22Rv1 (cell line): ENCODE measurements around the gene ZNF569.

Experiments used
- H3K27ac ChIP-seq: fragments of 450-650 bp; 2 replicates; pipeline ENCODE4 v1.5.1; 2017
- ZFX ChIP-seq: fragments of 450-650 bp; IDR thresholded peaks from 2 replicates; pipeline ENCODE4 v1.6.1; 2017; ENCODE audit warnings: antibody characterized with exemption, borderline replicate concordance
- TF ChIP-seq, protein P1 (sequence below): fragments of 450-650 bp; IDR thresholded peaks from 2 replicates; pipeline ENCODE4 v1.5.1; 2017; ENCODE audit warnings: mild to moderate bottlenecking

ZNF569 gene

DNA sequence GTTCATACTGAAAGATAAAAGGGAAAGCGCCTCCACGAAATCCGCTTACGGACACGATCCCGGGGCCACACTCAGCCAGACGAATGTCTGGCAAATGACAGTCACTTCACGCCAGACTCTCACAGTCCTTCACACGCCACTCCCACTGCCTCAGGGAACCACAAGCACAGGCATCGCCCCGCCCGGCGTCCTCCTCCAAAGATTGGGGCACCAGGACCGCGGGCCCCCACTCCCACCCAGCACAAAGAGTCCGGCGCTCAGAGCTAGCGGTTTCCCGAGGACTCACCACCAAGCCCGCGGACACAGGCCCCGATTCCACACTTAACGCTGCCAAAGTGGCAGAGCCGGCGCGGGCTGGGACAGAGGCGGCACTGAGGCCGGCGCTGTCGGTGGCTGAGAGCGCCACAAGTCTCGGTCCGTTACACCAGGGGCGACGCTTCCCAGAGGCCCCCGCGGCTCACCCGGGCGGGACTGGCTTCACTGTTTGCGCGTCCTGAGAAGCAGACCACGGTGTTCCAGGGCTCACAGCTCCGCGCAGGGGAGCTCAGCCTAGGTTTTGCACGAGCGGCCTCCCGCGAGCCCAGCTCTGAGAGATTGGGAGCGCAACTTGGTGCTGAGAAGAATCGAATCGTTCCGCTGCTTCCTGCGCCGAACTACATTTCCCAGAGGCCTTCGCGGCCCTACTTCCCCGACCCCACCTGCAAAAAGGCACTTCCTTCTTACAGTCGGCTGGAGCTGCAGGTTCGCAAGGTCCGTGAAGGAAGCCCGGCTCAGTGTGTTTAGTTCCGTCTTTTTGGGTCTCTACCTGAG, at the start of gene ZNF569:
ZNF569 (minus strand) TSS at position 647 of the 810 bp plus-strand sequence. CDS start 22,523 bp downstream, outside the sequence.
- H3K27ac ChIP-seq: peak within 1 kb of the TSS; percentile 95
- no peak for TF ChIP-seq ZFX
- TF ChIP-seq, protein P1, sequence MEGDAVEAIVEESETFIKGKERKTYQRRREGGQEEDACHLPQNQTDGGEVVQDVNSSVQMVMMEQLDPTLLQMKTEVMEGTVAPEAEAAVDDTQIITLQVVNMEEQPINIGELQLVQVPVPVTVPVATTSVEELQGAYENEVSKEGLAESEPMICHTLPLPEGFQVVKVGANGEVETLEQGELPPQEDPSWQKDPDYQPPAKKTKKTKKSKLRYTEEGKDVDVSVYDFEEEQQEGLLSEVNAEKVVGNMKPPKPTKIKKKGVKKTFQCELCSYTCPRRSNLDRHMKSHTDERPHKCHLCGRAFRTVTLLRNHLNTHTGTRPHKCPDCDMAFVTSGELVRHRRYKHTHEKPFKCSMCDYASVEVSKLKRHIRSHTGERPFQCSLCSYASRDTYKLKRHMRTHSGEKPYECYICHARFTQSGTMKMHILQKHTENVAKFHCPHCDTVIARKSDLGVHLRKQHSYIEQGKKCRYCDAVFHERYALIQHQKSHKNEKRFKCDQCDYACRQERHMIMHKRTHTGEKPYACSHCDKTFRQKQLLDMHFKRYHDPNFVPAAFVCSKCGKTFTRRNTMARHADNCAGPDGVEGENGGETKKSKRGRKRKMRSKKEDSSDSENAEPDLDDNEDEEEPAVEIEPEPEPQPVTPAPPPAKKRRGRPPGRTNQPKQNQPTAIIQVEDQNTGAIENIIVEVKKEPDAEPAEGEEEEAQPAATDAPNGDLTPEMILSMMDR: no peak

DNA sequence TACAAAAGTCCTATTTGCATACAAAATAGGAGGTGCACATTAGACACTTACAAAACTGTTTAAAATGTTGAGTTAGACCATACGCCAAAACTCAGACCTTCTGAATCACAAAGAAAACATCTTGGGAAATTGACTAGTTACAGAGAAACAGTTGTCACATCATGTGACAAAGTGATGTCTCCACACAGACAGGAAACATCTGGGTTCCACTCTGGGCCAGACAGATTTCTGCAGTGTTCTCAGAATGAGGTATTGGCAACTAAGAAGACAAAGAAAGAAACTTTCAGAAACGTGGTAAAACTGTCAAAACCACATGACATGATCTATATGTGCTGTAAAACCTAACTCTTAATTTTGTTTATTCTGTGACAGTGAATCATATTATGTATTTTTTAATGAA, 46.2 kb upstream of the ZNF569 start:
- no peak overlapping the region for H3K27ac ChIP-seq
- TF ChIP-seq ZFX: no peak
- TF ChIP-seq, protein P1: no peak

DNA sequence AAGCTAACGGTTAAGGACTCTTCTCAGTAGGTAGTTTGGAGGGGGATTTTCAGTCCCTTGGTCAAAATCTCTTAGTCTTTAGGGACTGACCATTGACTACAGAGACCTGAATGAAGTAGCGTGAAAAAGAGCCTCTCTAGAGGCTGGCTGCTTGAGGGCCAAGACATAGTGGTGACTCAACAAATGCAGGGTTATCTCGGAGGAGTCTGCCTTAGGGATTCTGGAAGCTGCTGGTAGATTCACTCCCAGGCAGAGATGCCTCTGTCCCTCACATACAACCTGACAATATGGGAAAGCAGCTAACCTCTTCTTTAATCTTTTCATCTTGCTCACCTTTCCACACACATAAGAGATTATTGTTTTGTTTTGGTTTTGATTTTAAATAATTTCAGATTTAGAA, 44.6 kb upstream of the ZNF569 start:
- TF ChIP-seq, protein P1: no peak
- no peak for TF ChIP-seq ZFX
- H3K27ac ChIP-seq: no peak overlapping the region

DNA sequence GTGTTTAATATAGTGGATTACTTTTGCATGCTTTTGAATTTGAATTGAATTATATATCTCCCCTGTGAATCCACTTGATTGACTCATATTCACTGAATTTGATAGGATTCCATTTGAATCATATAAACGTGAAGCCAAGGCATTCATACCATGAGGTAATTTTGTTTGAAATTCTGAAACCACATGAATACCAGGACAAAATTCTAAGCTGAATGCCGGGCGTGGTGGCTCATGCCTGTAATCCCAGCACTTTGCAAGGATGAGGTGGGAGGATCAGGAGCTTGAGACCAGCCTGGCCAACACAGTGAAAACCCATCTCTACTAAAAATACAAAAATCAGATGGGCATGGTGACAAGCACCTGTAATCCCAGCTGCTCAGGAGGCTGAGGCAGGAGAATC, 43.9 kb upstream of the ZNF569 start:
- no peak overlapping the region for H3K27ac ChIP-seq
- TF ChIP-seq, protein P1: no peak
- TF ChIP-seq ZFX: no peak

DNA sequence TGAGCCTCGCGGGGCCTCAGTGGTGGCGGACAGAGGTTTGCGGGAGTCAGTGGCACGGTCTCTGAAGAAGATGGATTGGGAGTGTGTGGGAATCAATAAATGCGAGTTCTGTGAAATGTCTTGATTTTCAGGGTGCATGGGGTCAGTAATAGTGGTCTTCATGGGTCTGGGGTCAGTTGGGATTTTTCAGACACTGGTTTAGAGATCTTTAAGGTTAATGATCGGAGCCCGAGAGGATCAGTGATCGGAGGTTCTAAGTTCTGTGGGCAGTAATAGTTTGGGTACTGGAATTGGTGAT, 39.9 kb upstream of the ZNF569 start:
- H3K27ac ChIP-seq: peak overlapping the region; percentile 98
- TF ChIP-seq, protein P1: no peak
- no peak for TF ChIP-seq ZFX

DNA sequence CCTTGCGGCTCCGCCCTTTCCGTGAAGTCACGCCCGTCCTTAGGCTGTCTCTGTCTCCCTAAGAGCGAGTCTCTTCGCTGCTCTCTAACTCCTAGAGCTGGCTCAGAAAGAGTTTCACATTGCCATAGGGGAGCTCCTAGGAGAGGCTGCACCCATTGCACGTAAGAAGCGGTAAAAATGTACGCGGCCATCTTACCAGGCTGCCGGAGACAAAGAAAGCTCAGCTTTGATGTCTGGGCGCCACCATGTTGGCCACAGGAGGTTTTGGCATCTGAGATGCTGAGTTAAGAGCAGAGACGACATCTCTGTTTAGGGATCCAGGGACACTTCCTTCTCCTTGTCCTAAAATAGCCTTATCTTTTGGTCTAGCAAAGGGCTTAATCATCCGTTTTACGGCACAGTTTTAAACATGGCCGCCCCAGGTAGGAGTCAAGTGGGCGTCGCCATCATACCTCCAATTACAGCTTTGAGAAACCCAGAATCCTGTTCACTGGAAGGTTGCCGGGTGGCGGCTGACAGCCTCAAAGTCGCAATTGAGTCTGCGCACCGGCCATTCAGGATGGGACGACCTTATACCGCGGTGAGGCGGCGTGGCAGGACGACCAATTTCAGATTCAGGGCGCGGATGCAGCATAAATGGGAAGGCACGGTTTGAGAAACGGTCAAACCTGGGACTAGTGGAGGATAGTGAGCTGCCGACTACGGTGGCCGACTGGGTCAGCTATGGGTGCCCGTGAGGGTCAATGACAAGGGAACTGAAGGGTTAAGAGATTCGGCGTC, 39.3 kb upstream of the ZNF569 start, which contains the start of gene ZNF793:
ZNF793 (plus strand) TSS at position 553 of the 780 bp plus-strand sequence. CDS start 16,501 bp downstream, outside the sequence.
- TF ChIP-seq, protein P1: no peak
- TF ChIP-seq ZFX: no peak
- peak within 1 kb of the TSS; percentile 98 for H3K27ac ChIP-seq

DNA sequence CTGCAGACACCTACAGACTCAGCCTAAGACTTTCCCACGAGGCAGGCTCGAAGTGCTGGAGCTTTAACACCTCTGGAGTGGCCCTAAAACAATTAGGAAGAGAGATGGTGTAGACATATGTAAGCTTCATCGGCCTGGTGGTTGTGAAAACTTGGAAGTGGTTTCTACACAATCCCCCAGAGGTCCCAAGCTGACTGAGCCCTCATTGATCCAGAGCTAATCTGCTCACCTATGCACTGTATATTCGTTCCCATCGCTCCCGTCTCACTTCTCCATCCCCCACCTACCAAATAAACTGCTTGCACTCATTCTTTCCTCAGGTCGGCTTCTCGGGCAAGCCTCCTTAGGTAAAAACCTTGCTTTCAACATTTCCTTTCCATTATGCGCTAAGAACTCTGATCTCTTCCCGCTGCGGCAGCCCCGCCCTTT, 38.7 kb upstream of the ZNF569 start:
- TF ChIP-seq ZFX: no peak
- TF ChIP-seq, protein P1: no peak
- H3K27ac ChIP-seq: peak overlapping the region; percentile 98
